Measurements from ENCODE around the gene TDRD3.

The TDRD3 gene

GRCh38 chr13:60617991-60618733 lies 221.1 kb downstream of the TDRD3 start:
- peak; percentile 0 to 63 for DNase-seq (ENCODE audit: low read depth in 1 of 2, low spot score in 1 of 2)
- TF ChIP-seq JUND (IDR thresholded peaks at IDR 0.05; ENCODE audit: low read depth) = no peak
- in situ Hi-C loops (cut with HindIII; ENCODE audit: low pct_unique_long_range_greater_than_20kb, low sequenced_read_pairs) = no loop called here

- TF ChIP-seq JUND (IDR thresholded peaks at IDR 0.05; ENCODE audit: low read depth) = no peak
- in situ Hi-C loops (cut with HindIII; ENCODE audit: low pct_unique_long_range_greater_than_20kb, low sequenced_read_pairs) = no loop called here
- no peak for DNase-seq (ENCODE audit: low read depth in 1 of 2, low spot score in 1 of 2)
These were observed 222.4 kb downstream of the TDRD3 start for GRCh38 chr13:60619461-60619860.

DNA sequence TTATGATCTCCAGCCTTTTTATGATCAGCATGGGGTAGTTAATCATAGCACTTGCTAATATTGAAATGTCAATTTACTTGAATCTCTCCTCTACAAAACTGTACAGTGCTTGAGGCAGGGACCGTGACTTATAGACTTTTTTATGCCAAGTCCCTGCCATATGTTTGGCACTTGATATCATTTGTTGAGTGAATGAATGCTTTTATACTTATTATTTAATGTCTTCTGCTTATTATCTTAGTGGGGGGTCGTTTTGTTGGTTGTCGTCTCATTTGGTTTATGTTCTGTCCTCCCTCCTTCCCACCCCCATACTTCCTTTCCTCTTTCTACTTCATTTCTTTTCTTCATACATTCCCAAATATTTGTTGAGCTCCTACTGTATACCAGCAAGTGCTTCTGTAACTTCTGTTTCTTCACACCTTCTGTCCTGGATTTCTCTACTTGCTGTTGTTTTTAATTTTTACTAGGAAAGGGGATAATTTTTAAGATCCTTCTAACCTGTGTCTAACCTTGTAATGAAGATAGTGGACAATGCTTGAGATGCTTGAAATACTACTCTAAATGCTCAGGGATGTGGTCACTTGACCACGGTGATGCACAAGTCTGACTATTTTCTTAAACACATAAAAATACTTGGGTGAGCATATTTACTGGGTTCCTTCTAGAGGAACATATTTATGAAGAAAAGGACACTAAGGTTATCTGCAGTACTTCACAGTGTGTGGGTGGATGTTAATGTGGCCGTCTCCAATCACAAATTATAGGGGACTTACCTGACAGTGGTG lies 223.8 kb downstream of the TDRD3 start:
- no peak for TF ChIP-seq JUND (IDR thresholded peaks at IDR 0.05; ENCODE audit: low read depth)
- DNase-seq (ENCODE audit: low read depth in 1 of 2, low spot score in 1 of 2) = no peak
- in situ Hi-C loops (cut with HindIII; ENCODE audit: low pct_unique_long_range_greater_than_20kb, low sequenced_read_pairs) = no loop called here

- no peak for DNase-seq (ENCODE audit: low read depth in 1 of 2, low spot score in 1 of 2)
- no peak for TF ChIP-seq JUND (IDR thresholded peaks at IDR 0.05; ENCODE audit: low read depth)
- in situ Hi-C loops (cut with HindIII; ENCODE audit: low pct_unique_long_range_greater_than_20kb, low sequenced_read_pairs) = no loop called here
These were observed 226.1 kb downstream of the TDRD3 start for GRCh38 chr13:60623151-60623550.

Data from T47D (cell line).